HUES6 (cell line): ENCODE results near the gene NDUFAF3.

Experiments
- H3K27ac ChIP-seq: 2 replicates; pipeline ENCODE4 v1.7.0; 2013; ENCODE audit warnings: low read depth, mild to moderate bottlenecking, low read length, inconsistent platforms
- H3K27me3 ChIP-seq: 2 replicates; pipeline ENCODE4 v1.6.1; 2013; ENCODE audit warnings: low read length; ENCODE audit not compliant: control insufficient read depth, insufficient read depth
- H3K36me3 ChIP-seq: 2 replicates; pipeline ENCODE4 v1.6.1; 2013; ENCODE audit warnings: low read length; ENCODE audit not compliant: control insufficient read depth, insufficient read depth
- H3K4me1 ChIP-seq: 2 replicates; pipeline ENCODE4 v1.6.1; 2013; ENCODE audit warnings: low read length; ENCODE audit not compliant: control insufficient read depth, insufficient read depth
- H3K4me3 ChIP-seq: 2 replicates; pipeline ENCODE4 v1.5.1; 2013; ENCODE audit warnings: low read depth, low read length
- H3K9ac ChIP-seq: one replicate; pipeline ENCODE4 v1.6.1; 2013; ENCODE audit warnings: mild to moderate bottlenecking, low read length
- H3K9me3 ChIP-seq: 2 replicates; pipeline ENCODE4 v1.6.1; 2013; ENCODE audit warnings: low read depth, low read length; ENCODE audit not compliant: control insufficient read depth, insufficient read depth

Gene NDUFAF3

GRCh38 chr3:49020330-49021212, 1.4 kb upstream of the NDUFAF3 start:
- Histone ChIP-seq H3K4me1 (peaks cover 17% of the 10 kb centered on the region), H3K9me3 (no peaks in the 10 kb centered on the region), H3K27me3 (no peaks in the 10 kb centered on the region), H3K9ac (peak overlapping the region; percentile 92), H3K4me3 (peak overlapping the region; percentile 97), H3K36me3 (peaks cover 39% of the 10 kb centered on the region), H3K27ac (peak overlapping the region; percentile 82; the same call in 1 of the 2 replicates)

- H3K4me3 ChIP-seq: peak overlapping the region; percentile 97
- H3K36me3 ChIP-seq: peaks cover 39% of the 10 kb centered on the region
- H3K27ac ChIP-seq: peak overlapping the region; percentile 96
- H3K27me3 ChIP-seq: no peaks in the 10 kb centered on the region
- no peaks in the 10 kb centered on the region for H3K9me3 ChIP-seq
- H3K9ac ChIP-seq: peak overlapping the region; percentile 93
- H3K4me1 ChIP-seq: peaks cover 17% of the 10 kb centered on the region
These were observed 608 bp upstream of the NDUFAF3 start for GRCh38 chr3:49021213-49021812.

GRCh38 chr3:49022688-49023171, 809 bp downstream of the NDUFAF3 start:
- peaks cover 51% of the 10 kb centered on the region for H3K36me3 ChIP-seq
- peak overlapping the region; percentile 96; the same call in 1 of the 2 replicates for H3K27ac ChIP-seq
- no peaks in the 10 kb centered on the region for H3K27me3 ChIP-seq
- H3K4me1 ChIP-seq: peaks cover 13% of the 10 kb centered on the region
- H3K9ac ChIP-seq: peak overlapping the region; percentile 93
- H3K9me3 ChIP-seq: no peaks in the 10 kb centered on the region
- peak overlapping the region; percentile 97 for H3K4me3 ChIP-seq

- Histone ChIP-seq H3K9me3 (no peaks in the 10 kb centered on the region), H3K4me3 (no peak overlapping the region), H3K27ac (no peak overlapping the region), H3K4me1 (peaks cover 20% of the 10 kb centered on the region), H3K27me3 (no peaks in the 10 kb centered on the region), H3K36me3 (peaks cover 59% of the 10 kb centered on the region), H3K9ac (no peak overlapping the region)
These were observed 1.9 kb downstream of the NDUFAF3 start for GRCh38 chr3:49023775-49024174.

- Histone ChIP-seq H3K9me3 (no peaks in the 10 kb centered on the region), H3K9ac (no peak overlapping the region), H3K27ac (no peak overlapping the region), H3K36me3 (peaks cover 59% of the 10 kb centered on the region), H3K27me3 (no peaks in the 10 kb centered on the region), H3K4me3 (no peak overlapping the region), H3K4me1 (peaks cover 20% of the 10 kb centered on the region)
These were observed 2.5 kb downstream of the NDUFAF3 start for GRCh38 chr3:49024449-49024848.

- no peak overlapping the region for H3K27ac ChIP-seq
- no peaks in the 10 kb centered on the region for H3K27me3 ChIP-seq
- H3K4me3 ChIP-seq: no peak overlapping the region
- no peak overlapping the region for H3K9ac ChIP-seq
- H3K9me3 ChIP-seq: no peaks in the 10 kb centered on the region
- H3K36me3 ChIP-seq: peaks cover 59% of the 10 kb centered on the region
- peaks cover 15% of the 10 kb centered on the region for H3K4me1 ChIP-seq
These were observed 3.3 kb downstream of the NDUFAF3 start for GRCh38 chr3:49025005-49025792.

GRCh38 chr3:49025793-49026520, 4.0 kb downstream of the NDUFAF3 start:
- Histone ChIP-seq H3K9ac (no peak overlapping the region), H3K9me3 (no peaks in the 10 kb centered on the region), H3K4me3 (no peak overlapping the region), H3K27ac (no peak overlapping the region), H3K36me3 (peaks cover 67% of the 10 kb centered on the region), H3K4me1 (peaks cover 12% of the 10 kb centered on the region), H3K27me3 (no peaks in the 10 kb centered on the region)

GRCh38 chr3:49026536-49026935, 4.6 kb downstream of the NDUFAF3 start:
- Histone ChIP-seq H3K4me1 (peaks cover 12% of the 10 kb centered on the region), H3K9ac (no peak overlapping the region)

GRCh38 chr3:49027634-49028033, 5.7 kb downstream of the NDUFAF3 start:
- Histone ChIP-seq H3K4me1 (peaks cover 12% of the 10 kb centered on the region), H3K36me3 (peaks cover 83% of the 10 kb centered on the region), H3K4me3 (no peak overlapping the region), H3K9ac (no peak overlapping the region), H3K27me3 (no peaks in the 10 kb centered on the region), H3K9me3 (no peaks in the 10 kb centered on the region), H3K27ac (no peak overlapping the region)

More at GRCh38 chr3:49026536-49026935, 4.6 kb downstream of the NDUFAF3 start:
- Histone ChIP-seq H3K9me3 (no peaks in the 10 kb centered on the region), H3K4me3 (no peak overlapping the region), H3K36me3 (peaks cover 72% of the 10 kb centered on the region), H3K27me3 (no peaks in the 10 kb centered on the region), H3K27ac (no peak overlapping the region)

GRCh38 chr3:49028298-49028672, 6.4 kb downstream of the NDUFAF3 start:
- H3K4me3 ChIP-seq: peak overlapping the region; percentile 73
- H3K27me3 ChIP-seq: no peaks in the 10 kb centered on the region
- H3K9ac ChIP-seq: peak overlapping the region; percentile 86
- H3K36me3 ChIP-seq: peaks cover 83% of the 10 kb centered on the region
- H3K27ac ChIP-seq: no peak overlapping the region
- no peaks in the 10 kb centered on the region for H3K9me3 ChIP-seq
- H3K4me1 ChIP-seq: peaks cover 7% of the 10 kb centered on the region
